ENCODE measurements around the gene TEAD2.

The TEAD2 gene

DNA sequence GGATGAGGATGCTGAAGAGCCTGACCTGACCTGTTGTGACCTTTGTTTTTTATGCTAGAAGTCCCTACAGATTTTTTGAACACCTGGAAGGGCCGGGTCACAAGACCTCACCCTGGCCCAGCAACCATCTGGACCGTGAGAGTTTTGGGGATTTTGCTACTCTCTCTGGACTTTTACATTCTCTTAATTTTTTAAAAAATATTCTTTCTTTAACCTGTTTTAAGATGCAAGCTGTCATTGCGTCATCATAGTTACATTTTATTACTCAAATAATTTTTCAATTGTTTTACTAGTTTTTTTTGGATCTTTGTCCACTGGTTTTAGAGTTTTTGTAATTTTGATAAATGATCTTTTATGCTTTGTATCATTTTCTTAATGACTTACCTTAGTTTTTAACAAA, 9.0 kb upstream of the TEAD2 start:
- no peaks in the 10 kb centered on the region for H3K4me1 ChIP-seq (ENCODE audit: insufficient read depth, low read length)
- H3K36me3 ChIP-seq (ENCODE audit: insufficient read depth, low read length): no peaks in the 10 kb centered on the region
- no peak for ATAC-seq (ENCODE audit: insufficient read depth, low read depth)
- TF ChIP-seq, protein P1, sequence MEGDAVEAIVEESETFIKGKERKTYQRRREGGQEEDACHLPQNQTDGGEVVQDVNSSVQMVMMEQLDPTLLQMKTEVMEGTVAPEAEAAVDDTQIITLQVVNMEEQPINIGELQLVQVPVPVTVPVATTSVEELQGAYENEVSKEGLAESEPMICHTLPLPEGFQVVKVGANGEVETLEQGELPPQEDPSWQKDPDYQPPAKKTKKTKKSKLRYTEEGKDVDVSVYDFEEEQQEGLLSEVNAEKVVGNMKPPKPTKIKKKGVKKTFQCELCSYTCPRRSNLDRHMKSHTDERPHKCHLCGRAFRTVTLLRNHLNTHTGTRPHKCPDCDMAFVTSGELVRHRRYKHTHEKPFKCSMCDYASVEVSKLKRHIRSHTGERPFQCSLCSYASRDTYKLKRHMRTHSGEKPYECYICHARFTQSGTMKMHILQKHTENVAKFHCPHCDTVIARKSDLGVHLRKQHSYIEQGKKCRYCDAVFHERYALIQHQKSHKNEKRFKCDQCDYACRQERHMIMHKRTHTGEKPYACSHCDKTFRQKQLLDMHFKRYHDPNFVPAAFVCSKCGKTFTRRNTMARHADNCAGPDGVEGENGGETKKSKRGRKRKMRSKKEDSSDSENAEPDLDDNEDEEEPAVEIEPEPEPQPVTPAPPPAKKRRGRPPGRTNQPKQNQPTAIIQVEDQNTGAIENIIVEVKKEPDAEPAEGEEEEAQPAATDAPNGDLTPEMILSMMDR (IDR thresholded peaks at IDR 0.05; ENCODE audit: borderline replicate concordance, extremely low read depth, low read length, poor library complexity, severe bottlenecking): no peak
- no peak for TF ChIP-seq EZH2 (IDR thresholded peaks at IDR 0.05; ENCODE audit: borderline replicate concordance, low read depth, low read length, severe bottlenecking)
- DNase-seq: no peak
- H3K4me3 ChIP-seq (ENCODE audit: low read depth in 1 of 2, low read length in 2 of 2): no peak overlapping the region
- H4K20me1 ChIP-seq (ENCODE audit: insufficient read depth, low read length): no peaks in the 10 kb centered on the region
- H3K79me2 ChIP-seq (ENCODE audit: insufficient read depth, low read length): no peaks in the 10 kb centered on the region
- H3K4me2 ChIP-seq (ENCODE audit: insufficient read depth, low read length): no peak overlapping the region
- peaks cover 12% of the 10 kb centered on the region for H3K9me3 ChIP-seq (ENCODE audit: insufficient read depth, low read length, severe bottlenecking)
- no peaks in the 10 kb centered on the region for H3K27me3 ChIP-seq (ENCODE audit: insufficient read depth, low read length, poor library complexity)
- no peak overlapping the region for H3K27ac ChIP-seq (ENCODE audit: low read length)
- no peak overlapping the region for H2AFZ ChIP-seq (ENCODE audit: low read depth, low read length)
- no peak overlapping the region for H3K9ac ChIP-seq (ENCODE audit: low read depth, low read length)

- Histone ChIP-seq H2AFZ (ENCODE audit: low read depth, low read length) (no peak overlapping the region), H3K4me1 (ENCODE audit: insufficient read depth, low read length) (no peaks in the 10 kb centered on the region), H3K36me3 (ENCODE audit: insufficient read depth, low read length) (no peaks in the 10 kb centered on the region), H3K9ac (ENCODE audit: low read depth, low read length) (no peak overlapping the region), H3K4me2 (ENCODE audit: insufficient read depth, low read length) (no peak overlapping the region), H3K27me3 (ENCODE audit: insufficient read depth, low read length, poor library complexity) (no peaks in the 10 kb centered on the region), H3K4me3 (ENCODE audit: low read depth in 1 of 2, low read length in 2 of 2) (no peak overlapping the region), H4K20me1 (ENCODE audit: insufficient read depth, low read length) (no peaks in the 10 kb centered on the region), H3K9me3 (ENCODE audit: insufficient read depth, low read length, severe bottlenecking) (peaks cover 12% of the 10 kb centered on the region), H3K79me2 (ENCODE audit: insufficient read depth, low read length) (no peaks in the 10 kb centered on the region), H3K27ac (ENCODE audit: low read length) (no peak overlapping the region)
- TF ChIP-seq, protein P1 (IDR thresholded peaks at IDR 0.05; ENCODE audit: borderline replicate concordance, extremely low read depth, low read length, poor library complexity, severe bottlenecking): no peak
- no peak for TF ChIP-seq EZH2 (IDR thresholded peaks at IDR 0.05; ENCODE audit: borderline replicate concordance, low read depth, low read length, severe bottlenecking)
- ATAC-seq (ENCODE audit: insufficient read depth, low read depth) (no peak), DNase-seq (no peak)
Measured at GRCh38 chr19:49368711-49369358, 6.6 kb upstream of the TEAD2 start.

GRCh38 chr19:49366110-49366509, 3.9 kb upstream of the TEAD2 start:
- Histone ChIP-seq H3K4me3 (ENCODE audit: low read depth in 1 of 2, low read length in 2 of 2) (no peak overlapping the region), H3K9ac (ENCODE audit: low read depth, low read length) (no peak overlapping the region), H3K4me1 (ENCODE audit: insufficient read depth, low read length) (no peaks in the 10 kb centered on the region), H4K20me1 (ENCODE audit: insufficient read depth, low read length) (no peaks in the 10 kb centered on the region), H3K27ac (ENCODE audit: low read length) (no peak overlapping the region), H3K79me2 (ENCODE audit: insufficient read depth, low read length) (no peaks in the 10 kb centered on the region), H3K9me3 (ENCODE audit: insufficient read depth, low read length, severe bottlenecking) (peaks cover 12% of the 10 kb centered on the region), H3K36me3 (ENCODE audit: insufficient read depth, low read length) (no peaks in the 10 kb centered on the region), H3K27me3 (ENCODE audit: insufficient read depth, low read length, poor library complexity) (no peaks in the 10 kb centered on the region), H2AFZ (ENCODE audit: low read depth, low read length) (no peak overlapping the region), H3K4me2 (ENCODE audit: insufficient read depth, low read length) (no peak overlapping the region)
- TF ChIP-seq EZH2 (IDR thresholded peaks at IDR 0.05; ENCODE audit: borderline replicate concordance, low read depth, low read length, severe bottlenecking): no peak
- TF ChIP-seq, protein P1 (IDR thresholded peaks at IDR 0.05; ENCODE audit: borderline replicate concordance, extremely low read depth, low read length, poor library complexity, severe bottlenecking): no peak
- no peak for DNase-seq
- ATAC-seq (ENCODE audit: insufficient read depth, low read depth): no peak

Data from DND-41 (cell line).